ENCODE results near the gene MAML3.

DNA sequence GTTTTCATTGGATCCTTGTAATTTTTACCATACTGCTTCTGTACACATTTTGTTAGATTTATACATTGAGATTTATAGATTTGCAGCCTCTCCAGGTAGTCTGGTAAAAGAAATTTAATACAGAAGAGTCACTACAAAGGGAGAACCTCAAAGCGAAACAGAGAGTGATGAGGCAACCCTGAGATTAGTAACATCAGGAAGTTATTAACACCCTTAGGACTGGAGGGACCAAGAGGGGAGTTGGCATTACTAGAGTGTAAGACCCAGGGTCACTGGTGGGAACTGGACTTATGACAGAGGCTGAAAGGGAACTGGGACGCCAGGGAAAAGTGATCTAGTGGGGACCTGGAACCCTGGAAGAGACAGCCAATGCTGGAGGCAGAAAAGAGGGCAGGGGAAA is 20.6 kb upstream of the MAML3 start:
- TF ChIP-seq, protein P1, sequence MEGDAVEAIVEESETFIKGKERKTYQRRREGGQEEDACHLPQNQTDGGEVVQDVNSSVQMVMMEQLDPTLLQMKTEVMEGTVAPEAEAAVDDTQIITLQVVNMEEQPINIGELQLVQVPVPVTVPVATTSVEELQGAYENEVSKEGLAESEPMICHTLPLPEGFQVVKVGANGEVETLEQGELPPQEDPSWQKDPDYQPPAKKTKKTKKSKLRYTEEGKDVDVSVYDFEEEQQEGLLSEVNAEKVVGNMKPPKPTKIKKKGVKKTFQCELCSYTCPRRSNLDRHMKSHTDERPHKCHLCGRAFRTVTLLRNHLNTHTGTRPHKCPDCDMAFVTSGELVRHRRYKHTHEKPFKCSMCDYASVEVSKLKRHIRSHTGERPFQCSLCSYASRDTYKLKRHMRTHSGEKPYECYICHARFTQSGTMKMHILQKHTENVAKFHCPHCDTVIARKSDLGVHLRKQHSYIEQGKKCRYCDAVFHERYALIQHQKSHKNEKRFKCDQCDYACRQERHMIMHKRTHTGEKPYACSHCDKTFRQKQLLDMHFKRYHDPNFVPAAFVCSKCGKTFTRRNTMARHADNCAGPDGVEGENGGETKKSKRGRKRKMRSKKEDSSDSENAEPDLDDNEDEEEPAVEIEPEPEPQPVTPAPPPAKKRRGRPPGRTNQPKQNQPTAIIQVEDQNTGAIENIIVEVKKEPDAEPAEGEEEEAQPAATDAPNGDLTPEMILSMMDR (IDR thresholded peaks at IDR 0.05) = no peak
- TF ChIP-seq POLR2AphosphoS5 (IDR thresholded peaks at IDR 0.05) (no peak), POLR2A (IDR thresholded peaks at IDR 0.05) (no peak)
